ENCODE results near the gene LIN7B. TPM values are rescaled to one million over a fixed set of nuclear protein-coding genes. Genes with fewer than 3 reads are reported as not detected.

The LIN7B gene
- total and polyA plus RNA-seq, 9 of the 15 experiments (the other 6 are each of a cell fraction or from before 2014, with no cell fraction given), result 0.89 to 15.7 (median 4.0) TPM

- TF ChIP-seq ZBTB34 (CRISPR knock-in tag; IDR thresholded peaks at IDR 0.05) (no peak), L3MBTL2 (IDR thresholded peaks at IDR 0.05) (peak; percentile 67), KAT8 (IDR thresholded peaks at IDR 0.05; ENCODE audit: low read depth) (no peak), HDAC1 (IDR thresholded peaks at IDR 0.05) (peak in 1 of 2 experiments; percentile 18; a peak in 1 of 4 replicates)
Observed at GRCh38 chr19:49084206-49085019, 29.8 kb upstream of the LIN7B start (continued).

- H3K27me3 ChIP-seq (ENCODE audit: control insufficient read depth in 2 of 2, insufficient read depth in 2 of 2, low read length in 2 of 2), result no peaks in the 10 kb centered on the region
- peaks cover 51% of the 10 kb centered on the region for H3K79me2 ChIP-seq (ENCODE audit: control insufficient read depth, insufficient read depth, low read length)
- peaks cover 34% of the 10 kb centered on the region for H3K36me3 ChIP-seq (ENCODE audit: control insufficient read depth, insufficient read depth, low read length)
- ATAC-seq (peak; percentile 96), DNase-seq (ENCODE audit: extremely low read depth in 1 of 4, low spot score in 3 of 4) (peak; percentile 99), FAIRE-seq (peak; percentile 96)
- H3K4me3 ChIP-seq, result peak within 1 kb of the TSS; percentile 77
- H3K9me3 ChIP-seq (replicated peaks; ENCODE audit: control insufficient read depth, insufficient read depth, low read depth, low read length), result no peaks in the 10 kb centered on the region
- intact Hi-C loops (cut with micrococcal nuclease), result no loop called here
- no TSS peak for BruUV-seq (replicated peaks)
- peak within 1 kb of the TSS; percentile 95 for H2AFZ ChIP-seq (ENCODE audit: low read depth, low read length)
- H3K4me2 ChIP-seq (ENCODE audit: insufficient read depth, low read length), result peak within 1 kb of the TSS; percentile 92
- in situ Hi-C loops (cut with MboI), result no loop called here
- H3K9me1 ChIP-seq (ENCODE audit: control insufficient read depth, insufficient read depth, low read length), result no peaks in the 10 kb centered on the region
- H4K20me1 ChIP-seq (replicated peaks; ENCODE audit: control insufficient read depth, insufficient read depth, low read length), result peaks cover 26% of the 10 kb centered on the region
- peak within 1 kb of the TSS; percentile 94 to 98 for H3K9ac ChIP-seq (ENCODE audit: insufficient read depth in 1 of 2, low read depth in 2 of 2, low read length in 2 of 2)
- H3K27ac ChIP-seq (ENCODE audit: extremely low read depth, low read depth, low read length), result peak within 1 kb of the TSS; percentile 94
- WGBS (ENCODE audit: insufficient coverage, low coverage, missing lambda C conversion rate), result 1% methylated on average over 76 of the region's 89 CpGs
- POLR2A ChIA-PET, result interaction anchor here (0.6 to 2.1 kb wide), 2 partner anchors 10 to 25 kb away, joined by 3 to 6 read pairs; no protein-coding TSS in a partner anchor
- CTCF ChIA-PET (ENCODE audit: low intra/inter-chr PET ratio), result interaction anchor here (0.6 kb wide), 1 partner anchor 74 kb away, joined by 3 read pairs; no protein-coding TSS in a partner anchor
- H3K4me1 ChIP-seq (replicated peaks in 1 of 2; ENCODE audit: control insufficient read depth in 2 of 2, insufficient read depth in 2 of 2, low read length in 2 of 2), result peaks cover 13 to 43% of the 10 kb centered on the region in 2 experiments; a peak in 4 of 5 replicates
- TF ChIP-seq PHF21A (IDR thresholded peaks at IDR 0.05; ENCODE audit: borderline replicate concordance, low read depth) (0 out of 2 replicates have a peak, but pooled peaks have one; percentile 26), ARNT (IDR thresholded peaks at IDR 0.05) (peak in 1 of 2 experiments; percentile 58; a peak in 1 of 4 replicates), ZNF707 (CRISPR knock-in tag; conservative IDR thresholded peaks at IDR 0.05) (no peak), ZNF347 (CRISPR knock-in tag; IDR thresholded peaks at IDR 0.05; ENCODE audit: low read depth) (no peak), ZNF316 (IDR thresholded peaks at IDR 0.05) (peak; percentile 33; the same call in 1 of the 2 replicates), CREB3 (tag; conservative IDR thresholded peaks at IDR 0.05; ENCODE audit: low read depth) (0 out of 2 replicates have a peak, but pooled peaks have one; percentile 60), MAFF (IDR thresholded peaks at IDR 0.05; ENCODE audit: low read length) (no peak), HSF4 (CRISPR knock-in tag; IDR thresholded peaks at IDR 0.05; ENCODE audit: borderline replicate concordance) (0 out of 2 replicates have a peak, but pooled peaks have one; percentile 31), GTF2F1 (IDR thresholded peaks at IDR 0.05; ENCODE audit: low read depth, low read length) (no peak)
- TF ChIP-seq, protein P1, sequence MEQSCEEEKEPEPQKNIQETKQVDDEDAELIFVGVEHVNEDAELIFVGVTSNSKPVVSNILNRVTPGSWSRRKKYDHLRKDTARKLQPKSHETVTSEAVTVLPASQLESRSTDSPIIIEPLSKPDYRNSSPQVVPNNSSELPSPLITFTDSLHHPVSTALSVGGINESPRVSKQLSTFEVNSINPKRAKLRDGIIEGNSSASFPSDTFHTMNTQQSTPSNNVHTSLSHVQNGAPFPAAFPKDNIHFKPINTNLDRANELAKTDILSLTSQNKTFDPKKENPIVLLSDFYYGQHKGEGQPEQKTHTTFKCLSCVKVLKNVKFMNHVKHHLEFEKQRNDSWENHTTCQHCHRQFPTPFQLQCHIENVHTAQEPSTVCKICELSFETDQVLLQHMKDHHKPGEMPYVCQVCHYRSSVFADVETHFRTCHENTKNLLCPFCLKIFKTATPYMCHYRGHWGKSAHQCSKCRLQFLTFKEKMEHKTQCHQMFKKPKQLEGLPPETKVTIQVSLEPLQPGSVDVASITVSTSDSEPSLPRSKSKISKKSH (CRISPR knock-in tag; IDR thresholded peaks at IDR 0.05), result no peak
Observed at GRCh38 chr19:49085020-49085867, 28.9 kb upstream of the LIN7B start, which contains the start of gene SNRNP70. Gene SNRNP70 (plus strand): TSS chr19:49085451. CDS start chr19:49086415, 964 bp downstream.
